Mesendoderm (in vitro differentiated cells): ENCODE data around the gene CREB5.

Experiments
- DNase-seq: peaks from one replicate; pipeline ENCODE4 v3.0.0; 2013
- H2AK5ac ChIP-seq: 2 replicates; pipeline ENCODE4 v1.6.1; 2013; ENCODE audit warnings: low read length, inconsistent platforms
- H2BK120ac ChIP-seq: 2 replicates; pipeline ENCODE4 v1.6.1; 2013; ENCODE audit warnings: low read depth, mild to moderate bottlenecking, low read length, moderate library complexity, mixed read lengths
- H2BK15ac ChIP-seq: replicated peaks from 2 replicates; pipeline ENCODE4 v1.6.1; 2013; ENCODE audit warnings: low read depth, mild to moderate bottlenecking, moderate library complexity
- H2BK5ac ChIP-seq: 2 replicates; pipeline ENCODE4 v1.6.1; 2013; ENCODE audit warnings: low read length, inconsistent platforms
- H3K18ac ChIP-seq: 2 replicates; pipeline ENCODE4 v1.6.1; 2013; ENCODE audit warnings: mild to moderate bottlenecking, low read length, mixed read lengths
- H3K23ac ChIP-seq: one replicate; pipeline ENCODE4 v1.6.1; 2013; ENCODE audit warnings: low read length
- H3K27ac ChIP-seq: 2 replicates; pipeline ENCODE4 v1.5.1; 2013; ENCODE audit warnings: low read depth, mild to moderate bottlenecking, inconsistent platforms, low read length, moderate library complexity
- H3K27me3 ChIP-seq: 2 replicates; pipeline ENCODE4 v1.6.1; 2013; ENCODE audit warnings: low read length, control low read depth, mild to moderate bottlenecking, inconsistent platforms; ENCODE audit not compliant: insufficient read depth, poor library complexity
- H3K36me3 ChIP-seq: 2 replicates; pipeline ENCODE4 v1.6.1; 2013; ENCODE audit warnings: low read length, inconsistent platforms; ENCODE audit not compliant: control insufficient read depth, insufficient read depth
- H3K4ac ChIP-seq: one replicate; pipeline ENCODE4 v1.6.1; 2013; ENCODE audit warnings: low read depth, mild to moderate bottlenecking, low read length, moderate library complexity
- H3K4me1 ChIP-seq: 2 replicates; pipeline ENCODE4 v1.6.1; 2013; ENCODE audit warnings: low read depth, low read length, inconsistent platforms; ENCODE audit not compliant: control insufficient read depth
- H3K4me2 ChIP-seq: 2 replicates; pipeline ENCODE4 v1.6.1; 2013; ENCODE audit warnings: low read length
- H3K4me3 ChIP-seq: 2 replicates; pipeline ENCODE4 v1.5.1; 2013; ENCODE audit warnings: mild to moderate bottlenecking, low read length
- H3K56ac ChIP-seq: one replicate; pipeline ENCODE4 v1.6.1; 2013; ENCODE audit warnings: low read length
- H3K79me1 ChIP-seq: 2 replicates; pipeline ENCODE4 v1.6.1; 2013; ENCODE audit warnings: low read length, inconsistent platforms
- H3K79me2 ChIP-seq: 2 replicates; pipeline ENCODE4 v1.6.1; 2013; ENCODE audit warnings: mild to moderate bottlenecking, low read length; ENCODE audit not compliant: control insufficient read depth, insufficient read depth
- H3K9ac ChIP-seq: 2 replicates; pipeline ENCODE4 v1.6.1; 2013; ENCODE audit warnings: low read length, inconsistent platforms
- H4K5ac ChIP-seq: one replicate; pipeline ENCODE4 v1.6.1; 2013; ENCODE audit warnings: low read length
- H4K8ac ChIP-seq: one replicate; pipeline ENCODE4 v1.6.1; 2013; ENCODE audit warnings: low read depth, mild to moderate bottlenecking, control low read depth, low read length, moderate library complexity
- WGBS: extraction: QIAGEN DNeasy Blood & Tissue Kit; methylation state at CpG from one replicate; pipeline ENCODE4 v1.1.7; 2013; ENCODE audit warnings: low lambda C conversion rate, missing lambda C conversion rate; ENCODE audit not compliant: insufficient coverage; ENCODE audit errors: extremely low coverage; 5-methylcytosine and 5-hydroxymethylcytosine counted together

The CREB5 gene

GRCh38 chr7:28544453-28545117 is 132.3 kb downstream of the CREB5 start:
- Histone ChIP-seq H3K27me3 (no peaks in the 10 kb centered on the region), H3K56ac (no peak overlapping the region), H3K18ac (no peak overlapping the region), H3K23ac (no peak overlapping the region), H3K27ac (no peak overlapping the region), H4K5ac (no peak overlapping the region), H3K9ac (no peak overlapping the region), H3K4me2 (no peak overlapping the region), H2BK5ac (no peak overlapping the region), H3K79me2 (no peaks in the 10 kb centered on the region), H3K4me3 (no peak overlapping the region), H2BK15ac (no peak overlapping the region), H3K36me3 (no peaks in the 10 kb centered on the region), H2AK5ac (no peak overlapping the region), H3K4me1 (no peaks in the 10 kb centered on the region), H3K79me1 (no peaks in the 10 kb centered on the region), H4K8ac (no peak overlapping the region), H3K4ac (no peak overlapping the region), H2BK120ac (no peak overlapping the region)
- WGBS, result no CpG with 5 or more reads among the region's 3 CpGs
- no peak for DNase-seq

GRCh38 chr7:28546067-28546466 is 133.7 kb downstream of the CREB5 start:
- Histone ChIP-seq H3K4ac (no peak overlapping the region), H2BK5ac (no peak overlapping the region), H4K5ac (no peak overlapping the region), H3K23ac (no peak overlapping the region), H3K18ac (no peak overlapping the region), H2BK120ac (no peak overlapping the region), H3K4me2 (no peak overlapping the region), H4K8ac (no peak overlapping the region), H3K27me3 (no peaks in the 10 kb centered on the region), H3K27ac (no peak overlapping the region), H3K56ac (no peak overlapping the region), H3K79me2 (no peaks in the 10 kb centered on the region), H3K4me3 (no peak overlapping the region), H3K4me1 (no peaks in the 10 kb centered on the region), H3K79me1 (no peaks in the 10 kb centered on the region), H2BK15ac (no peak overlapping the region), H2AK5ac (no peak overlapping the region), H3K9ac (no peak overlapping the region), H3K36me3 (no peaks in the 10 kb centered on the region)
- DNase-seq, result no peak

- H3K4me1 ChIP-seq, result no peaks in the 10 kb centered on the region
- DNase-seq, result no peak
- no peak overlapping the region for H3K4me3 ChIP-seq
- H3K4ac ChIP-seq, result no peak overlapping the region
- no CpG with 5 or more reads among the region's 3 CpGs for WGBS
- no peak overlapping the region for H2AK5ac ChIP-seq
- H3K4me2 ChIP-seq, result no peak overlapping the region
- H3K56ac ChIP-seq, result no peak overlapping the region
- no peak overlapping the region for H2BK5ac ChIP-seq
- H3K36me3 ChIP-seq, result no peaks in the 10 kb centered on the region
- no peak overlapping the region for H4K5ac ChIP-seq
- no peaks in the 10 kb centered on the region for H3K79me1 ChIP-seq
- no peak overlapping the region for H3K18ac ChIP-seq
- no peak overlapping the region for H4K8ac ChIP-seq
- no peak overlapping the region for H2BK120ac ChIP-seq
- no peak overlapping the region for H3K9ac ChIP-seq
- no peaks in the 10 kb centered on the region for H3K79me2 ChIP-seq
- H3K27me3 ChIP-seq, result no peaks in the 10 kb centered on the region
- no peak overlapping the region for H3K23ac ChIP-seq
- H3K27ac ChIP-seq, result no peak overlapping the region
- no peak overlapping the region for H2BK15ac ChIP-seq
These were observed 134.8 kb downstream of the CREB5 start for GRCh38 chr7:28547115-28547514.

- no peak overlapping the region for H3K18ac ChIP-seq
These were observed 136.1 kb downstream of the CREB5 start for GRCh38 chr7:28548416-28548815.

GRCh38 chr7:28549998-28550397 is 137.7 kb downstream of the CREB5 start:
- no CpG with 5 or more reads among the region's 2 CpGs for WGBS

More at GRCh38 chr7:28548416-28548815, 136.1 kb downstream of the CREB5 start:
- no peaks in the 10 kb centered on the region for H3K4me1 ChIP-seq
- H2AK5ac ChIP-seq, result no peak overlapping the region
- H2BK15ac ChIP-seq, result no peak overlapping the region
- H3K36me3 ChIP-seq, result no peaks in the 10 kb centered on the region
- no peak overlapping the region for H4K5ac ChIP-seq
- H3K56ac ChIP-seq, result no peak overlapping the region
- no peaks in the 10 kb centered on the region for H3K79me2 ChIP-seq
- H3K4me3 ChIP-seq, result no peak overlapping the region
- H3K27ac ChIP-seq, result no peak overlapping the region
- H3K79me1 ChIP-seq, result no peaks in the 10 kb centered on the region
- no peak overlapping the region for H4K8ac ChIP-seq
- H2BK5ac ChIP-seq, result no peak overlapping the region
- DNase-seq, result no peak
- no peak overlapping the region for H3K9ac ChIP-seq
- H3K27me3 ChIP-seq, result no peaks in the 10 kb centered on the region
- no CpG with 5 or more reads among the region's 5 CpGs for WGBS
- no peak overlapping the region for H2BK120ac ChIP-seq
- H3K23ac ChIP-seq, result no peak overlapping the region
- no peak overlapping the region for H3K4ac ChIP-seq
- H3K4me2 ChIP-seq, result no peak overlapping the region

GRCh38 chr7:28550580-28551186 is 138.4 kb downstream of the CREB5 start:
- 100% methylated on average over 1 of the region's 7 CpGs for WGBS
- H4K5ac ChIP-seq, result no peak overlapping the region
- no peak overlapping the region for H4K8ac ChIP-seq
- H2BK15ac ChIP-seq, result no peak overlapping the region
- no peak overlapping the region for H2BK5ac ChIP-seq
- H3K27me3 ChIP-seq, result no peaks in the 10 kb centered on the region
- H3K79me1 ChIP-seq, result no peaks in the 10 kb centered on the region
- no peak overlapping the region for H2BK120ac ChIP-seq
- no peak overlapping the region for H3K4ac ChIP-seq
- DNase-seq, result no peak
- no peak overlapping the region for H3K23ac ChIP-seq
- H3K18ac ChIP-seq, result no peak overlapping the region
- H3K4me2 ChIP-seq, result no peak overlapping the region
- no peak overlapping the region for H3K4me3 ChIP-seq
- H3K56ac ChIP-seq, result no peak overlapping the region
- H2AK5ac ChIP-seq, result no peak overlapping the region
- H3K79me2 ChIP-seq, result no peaks in the 10 kb centered on the region
- no peaks in the 10 kb centered on the region for H3K4me1 ChIP-seq
- H3K9ac ChIP-seq, result no peak overlapping the region
- no peaks in the 10 kb centered on the region for H3K36me3 ChIP-seq
- H3K27ac ChIP-seq, result no peak overlapping the region

More at GRCh38 chr7:28549998-28550397, 137.7 kb downstream of the CREB5 start:
- Histone ChIP-seq H3K23ac (no peak overlapping the region), H3K18ac (no peak overlapping the region), H3K79me2 (no peaks in the 10 kb centered on the region), H4K5ac (no peak overlapping the region), H2BK5ac (no peak overlapping the region), H3K4me2 (no peak overlapping the region), H3K4me3 (no peak overlapping the region), H3K27me3 (no peaks in the 10 kb centered on the region), H4K8ac (no peak overlapping the region), H3K9ac (no peak overlapping the region), H3K36me3 (no peaks in the 10 kb centered on the region), H3K27ac (no peak overlapping the region), H2AK5ac (no peak overlapping the region), H3K4me1 (no peaks in the 10 kb centered on the region), H3K4ac (no peak overlapping the region), H2BK15ac (no peak overlapping the region), H3K56ac (no peak overlapping the region), H3K79me1 (no peaks in the 10 kb centered on the region), H2BK120ac (no peak overlapping the region)
- DNase-seq, result no peak
